ENCODE results near the gene BSN. TPM values are rescaled to one million over a fixed set of nuclear protein-coding genes. Genes with fewer than 3 reads are reported as not detected.

The BSN gene
- total and polyA plus RNA-seq, 2 experiments from 2014 or later: 0.50 to 5.1 TPM

- no peak for TF ChIP-seq JUNB (IDR thresholded peaks at IDR 0.05; ENCODE audit: unreplicated experiment)
- TF ChIP-seq ETS1 (IDR thresholded peaks at IDR 0.05): no peak
Observed at GRCh38 chr3:49650637-49651036, 96.4 kb downstream of the BSN start (continued).

GRCh38 chr3:49652218-49652902, 98.1 kb downstream of the BSN start:
- Histone ChIP-seq H3K36me3 (ENCODE audit: insufficient read depth) (no peaks in the 10 kb centered on the region), H3K9me2 (ENCODE audit: insufficient read depth) (no peaks in the 10 kb centered on the region), H2AFZ (no peak overlapping the region), H4K20me1 (replicated peaks; ENCODE audit: insufficient read depth) (no peaks in the 10 kb centered on the region), H3F3A (replicated peaks; ENCODE audit: low read depth) (no peaks in the 10 kb centered on the region), H3K4me2 (no peak overlapping the region), H3K4me1 (ENCODE audit: insufficient read depth) (no peaks in the 10 kb centered on the region), H3K79me2 (replicated peaks; ENCODE audit: insufficient read depth) (no peaks in the 10 kb centered on the region), H3K4me3 (no peak overlapping the region), H3K27me3 (ENCODE audit: insufficient read depth) (no peaks in the 10 kb centered on the region), H3K27ac (ENCODE audit: low read depth) (no peak overlapping the region)
- DNase-seq (ENCODE audit: low spot score) (no peak), ATAC-seq (no peak)
- Mint-ChIP-seq H3K36me3 (ENCODE audit: low read depth) (no peaks in the 10 kb centered on the region), H3K4me3 (no peak overlapping the region), H3K4me1 (peaks cover 4% of the 10 kb centered on the region; the same call in 1 of the 3 replicates), H3K27me3 (ENCODE audit: insufficient read depth, low read depth, poor library complexity) (peaks cover 16% of the 10 kb centered on the region), H3K9me3 (no peaks in the 10 kb centered on the region), H3K27ac (no peak overlapping the region)
- TF ChIP-seq ZNF462 (CRISPR knock-in tag; IDR thresholded peaks at IDR 0.05) (no peak), EZH2 (IDR thresholded peaks at IDR 0.05; ENCODE audit: low read depth, unreplicated experiment) (no peak), CTCF (conservative IDR thresholded peaks at IDR 0.05; ENCODE audit: low read depth in 2 of 2) (no peak), ZNF331 (CRISPR knock-in tag; IDR thresholded peaks at IDR 0.05; ENCODE audit: low read depth) (no peak), POLR2AphosphoS5 (IDR thresholded peaks at IDR 0.05; ENCODE audit: low read depth) (no peak), REST (IDR thresholded peaks at IDR 0.05; ENCODE audit: unreplicated experiment) (no peak), JUNB (IDR thresholded peaks at IDR 0.05; ENCODE audit: unreplicated experiment) (no peak), EZH2phosphoT487 (IDR thresholded peaks at IDR 0.05; ENCODE audit: unreplicated experiment) (no peak), ETS1 (IDR thresholded peaks at IDR 0.05) (no peak), NANOG (IDR thresholded peaks at IDR 0.05; ENCODE audit: borderline replicate concordance) (no peak)
